GM23338 (cell line): ENCODE measurements around the gene VHLL.

Experiments used
- CREB1 ChIP-seq: fragments of 250-450 bp; sonication (Bioruptor Pico); IDR thresholded peaks from 2 replicates; pipeline ENCODE4 v1.5.0; 2020; ENCODE audit warnings: low read depth, mild to moderate bottlenecking, moderate library complexity
- EZH2 ChIP-seq: fragments of 200-600 bp; sonication (generic); IDR thresholded peaks from one replicate; pipeline ENCODE4 v1.8.0; 2017; ENCODE audit warnings: antibody characterized with exemption, mild to moderate bottlenecking, low read depth; ENCODE audit not compliant: unreplicated experiment
- EZH2phosphoT487 ChIP-seq: fragments of 200-600 bp; sonication (generic); IDR thresholded peaks from one replicate; pipeline ENCODE4 v1.8.1; 2018; ENCODE audit warnings: antibody characterized with exemption; ENCODE audit not compliant: unreplicated experiment
- JUNB ChIP-seq: IDR thresholded peaks from one replicate; pipeline ENCODE4 v1.6.1; 2016; ENCODE audit warnings: antibody characterized with exemption; ENCODE audit not compliant: unreplicated experiment
- NANOG ChIP-seq: IDR thresholded peaks from 2 replicates; pipeline ENCODE4 v1.6.1; 2016; ENCODE audit warnings: antibody characterized with exemption, borderline replicate concordance
- POLR2AphosphoS5 ChIP-seq: IDR thresholded peaks from 2 replicates; pipeline ENCODE4 v1.6.1; 2016; ENCODE audit warnings: antibody characterized with exemption, low read depth
- ZNF114 ChIP-seq: fragments of 250-450 bp; sonication (Bioruptor Pico); IDR thresholded peaks from 2 replicates; pipeline ENCODE4 v1.5.0; 2020; ENCODE audit warnings: mild to moderate bottlenecking, moderate library complexity
- TF ChIP-seq, protein P1 (sequence below), 2 experiments: fragments of 200-600 bp in 1 of 2; sonication (generic) in 1 of 2; conservative IDR thresholded peaks; 2 replicates each; pipeline versions ENCODE4 v1.5.1 to v1.6.1; 2016 to 2017; ENCODE audit warnings: antibody characterized with exemption in 2 of 2, low read depth in 2 of 2, mild to moderate bottlenecking in 2 of 2, moderate library complexity in 1 of 2
- TF ChIP-seq, protein P2 (sequence below): IDR thresholded peaks from one replicate; pipeline ENCODE4 v1.6.1; 2018; ENCODE audit warnings: antibody characterized with exemption; ENCODE audit not compliant: unreplicated experiment

DNA sequence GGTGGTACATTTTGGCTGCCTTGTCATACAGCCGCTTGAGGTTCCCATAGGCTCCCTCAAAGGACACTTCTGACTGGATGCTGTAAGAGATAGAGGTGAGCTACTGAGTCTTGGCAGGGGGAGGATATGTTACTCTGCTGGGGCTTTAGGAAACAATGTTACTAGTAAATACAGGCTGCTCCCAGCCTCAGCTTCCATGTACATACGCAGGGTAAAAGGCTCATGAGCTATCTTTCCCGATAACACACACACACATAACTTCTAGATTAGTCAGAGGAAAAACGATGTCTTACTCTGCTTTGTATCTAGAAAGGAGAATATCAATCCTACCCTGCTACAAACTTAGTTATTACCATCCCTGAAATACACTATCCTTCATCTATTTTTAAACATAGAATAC is 30.8 kb downstream of the VHLL start:
- TF ChIP-seq, protein P1, sequence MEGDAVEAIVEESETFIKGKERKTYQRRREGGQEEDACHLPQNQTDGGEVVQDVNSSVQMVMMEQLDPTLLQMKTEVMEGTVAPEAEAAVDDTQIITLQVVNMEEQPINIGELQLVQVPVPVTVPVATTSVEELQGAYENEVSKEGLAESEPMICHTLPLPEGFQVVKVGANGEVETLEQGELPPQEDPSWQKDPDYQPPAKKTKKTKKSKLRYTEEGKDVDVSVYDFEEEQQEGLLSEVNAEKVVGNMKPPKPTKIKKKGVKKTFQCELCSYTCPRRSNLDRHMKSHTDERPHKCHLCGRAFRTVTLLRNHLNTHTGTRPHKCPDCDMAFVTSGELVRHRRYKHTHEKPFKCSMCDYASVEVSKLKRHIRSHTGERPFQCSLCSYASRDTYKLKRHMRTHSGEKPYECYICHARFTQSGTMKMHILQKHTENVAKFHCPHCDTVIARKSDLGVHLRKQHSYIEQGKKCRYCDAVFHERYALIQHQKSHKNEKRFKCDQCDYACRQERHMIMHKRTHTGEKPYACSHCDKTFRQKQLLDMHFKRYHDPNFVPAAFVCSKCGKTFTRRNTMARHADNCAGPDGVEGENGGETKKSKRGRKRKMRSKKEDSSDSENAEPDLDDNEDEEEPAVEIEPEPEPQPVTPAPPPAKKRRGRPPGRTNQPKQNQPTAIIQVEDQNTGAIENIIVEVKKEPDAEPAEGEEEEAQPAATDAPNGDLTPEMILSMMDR (conservative IDR thresholded peaks at IDR 0.05; ENCODE audit: low read depth in 2 of 2), result no peak
- no peak for TF ChIP-seq EZH2phosphoT487
- TF ChIP-seq POLR2AphosphoS5, result no peak
- no peak for TF ChIP-seq EZH2
- TF ChIP-seq CREB1 (CRISPR knock-in tag), result no peak
- TF ChIP-seq, protein P2, sequence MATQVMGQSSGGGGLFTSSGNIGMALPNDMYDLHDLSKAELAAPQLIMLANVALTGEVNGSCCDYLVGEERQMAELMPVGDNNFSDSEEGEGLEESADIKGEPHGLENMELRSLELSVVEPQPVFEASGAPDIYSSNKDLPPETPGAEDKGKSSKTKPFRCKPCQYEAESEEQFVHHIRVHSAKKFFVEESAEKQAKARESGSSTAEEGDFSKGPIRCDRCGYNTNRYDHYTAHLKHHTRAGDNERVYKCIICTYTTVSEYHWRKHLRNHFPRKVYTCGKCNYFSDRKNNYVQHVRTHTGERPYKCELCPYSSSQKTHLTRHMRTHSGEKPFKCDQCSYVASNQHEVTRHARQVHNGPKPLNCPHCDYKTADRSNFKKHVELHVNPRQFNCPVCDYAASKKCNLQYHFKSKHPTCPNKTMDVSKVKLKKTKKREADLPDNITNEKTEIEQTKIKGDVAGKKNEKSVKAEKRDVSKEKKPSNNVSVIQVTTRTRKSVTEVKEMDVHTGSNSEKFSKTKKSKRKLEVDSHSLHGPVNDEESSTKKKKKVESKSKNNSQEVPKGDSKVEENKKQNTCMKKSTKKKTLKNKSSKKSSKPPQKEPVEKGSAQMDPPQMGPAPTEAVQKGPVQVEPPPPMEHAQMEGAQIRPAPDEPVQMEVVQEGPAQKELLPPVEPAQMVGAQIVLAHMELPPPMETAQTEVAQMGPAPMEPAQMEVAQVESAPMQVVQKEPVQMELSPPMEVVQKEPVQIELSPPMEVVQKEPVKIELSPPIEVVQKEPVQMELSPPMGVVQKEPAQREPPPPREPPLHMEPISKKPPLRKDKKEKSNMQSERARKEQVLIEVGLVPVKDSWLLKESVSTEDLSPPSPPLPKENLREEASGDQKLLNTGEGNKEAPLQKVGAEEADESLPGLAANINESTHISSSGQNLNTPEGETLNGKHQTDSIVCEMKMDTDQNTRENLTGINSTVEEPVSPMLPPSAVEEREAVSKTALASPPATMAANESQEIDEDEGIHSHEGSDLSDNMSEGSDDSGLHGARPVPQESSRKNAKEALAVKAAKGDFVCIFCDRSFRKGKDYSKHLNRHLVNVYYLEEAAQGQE, result no peak
- TF ChIP-seq JUNB, result no peak
- no peak for TF ChIP-seq ZNF114 (CRISPR knock-in tag)
- no peak for TF ChIP-seq NANOG
